CD4-positive, alpha-beta T cell treated with Interleukin-12 subunit alpha and Interleukin-12 subunit beta, for 1 hour (primary cell): ENCODE measurements around the gene GGA3.
"Not testable (repeated sequence)": the region's sequence is repeated elsewhere in the genome, so short reads cannot be mapped to it uniquely, and the experiment has no call there.

Experiments
- DNase-seq: peaks from one replicate; pipeline ENCODE4 v3.0.0-alpha.2; 2020

The GGA3 gene, protein sequence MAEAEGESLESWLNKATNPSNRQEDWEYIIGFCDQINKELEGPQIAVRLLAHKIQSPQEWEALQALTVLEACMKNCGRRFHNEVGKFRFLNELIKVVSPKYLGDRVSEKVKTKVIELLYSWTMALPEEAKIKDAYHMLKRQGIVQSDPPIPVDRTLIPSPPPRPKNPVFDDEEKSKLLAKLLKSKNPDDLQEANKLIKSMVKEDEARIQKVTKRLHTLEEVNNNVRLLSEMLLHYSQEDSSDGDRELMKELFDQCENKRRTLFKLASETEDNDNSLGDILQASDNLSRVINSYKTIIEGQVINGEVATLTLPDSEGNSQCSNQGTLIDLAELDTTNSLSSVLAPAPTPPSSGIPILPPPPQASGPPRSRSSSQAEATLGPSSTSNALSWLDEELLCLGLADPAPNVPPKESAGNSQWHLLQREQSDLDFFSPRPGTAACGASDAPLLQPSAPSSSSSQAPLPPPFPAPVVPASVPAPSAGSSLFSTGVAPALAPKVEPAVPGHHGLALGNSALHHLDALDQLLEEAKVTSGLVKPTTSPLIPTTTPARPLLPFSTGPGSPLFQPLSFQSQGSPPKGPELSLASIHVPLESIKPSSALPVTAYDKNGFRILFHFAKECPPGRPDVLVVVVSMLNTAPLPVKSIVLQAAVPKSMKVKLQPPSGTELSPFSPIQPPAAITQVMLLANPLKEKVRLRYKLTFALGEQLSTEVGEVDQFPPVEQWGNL

DNA sequence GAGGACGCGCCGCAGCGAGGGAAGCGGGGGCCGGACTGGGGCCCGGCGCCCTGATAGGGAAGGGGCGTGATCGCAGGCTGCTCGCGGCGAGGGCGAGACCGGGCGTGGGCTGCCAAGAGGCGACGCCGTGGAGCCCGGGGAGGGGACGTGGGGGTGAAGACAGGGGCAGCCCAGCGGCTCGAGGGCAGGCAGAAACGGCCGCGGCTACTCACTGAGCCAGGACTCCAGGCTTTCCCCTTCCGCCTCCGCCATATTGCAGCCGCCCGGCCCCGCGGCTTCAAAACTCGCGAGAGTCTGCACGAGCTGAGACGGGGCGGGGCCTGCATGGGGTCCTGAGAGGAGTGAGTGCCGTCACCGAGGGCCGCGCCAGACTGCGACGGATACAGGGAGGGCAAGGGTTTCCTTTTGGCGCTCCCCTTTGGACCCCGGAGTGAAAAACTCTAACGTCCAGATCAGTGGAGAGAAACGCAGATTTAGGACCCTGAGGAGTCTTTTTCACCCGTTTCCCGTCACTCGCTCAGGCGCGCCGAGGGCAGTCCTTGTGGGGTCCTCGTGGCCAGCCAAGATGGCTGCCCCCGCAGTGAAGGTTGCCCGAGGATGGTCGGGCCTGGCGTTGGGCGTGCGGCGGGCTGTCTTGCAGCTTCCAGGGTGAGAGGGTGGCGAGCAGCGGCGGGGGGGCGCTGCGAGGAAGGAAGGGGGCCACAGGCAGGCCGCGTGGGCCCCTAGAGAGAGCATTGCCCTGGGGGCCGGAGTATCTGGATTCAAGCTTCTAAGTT, at the start of gene GGA3, which contains the start of gene MRPS7:
TSS of gene GGA3 (minus strand) at position 271 of the 776 bp plus-strand sequence. CDS start at position 252, 19 bp downstream.
TSS of gene MRPS7 (plus strand) at position 544 of the 776 bp plus-strand sequence. CDS start at position 566, 22 bp downstream.
- DNase-seq: peak; percentile 96

DNA sequence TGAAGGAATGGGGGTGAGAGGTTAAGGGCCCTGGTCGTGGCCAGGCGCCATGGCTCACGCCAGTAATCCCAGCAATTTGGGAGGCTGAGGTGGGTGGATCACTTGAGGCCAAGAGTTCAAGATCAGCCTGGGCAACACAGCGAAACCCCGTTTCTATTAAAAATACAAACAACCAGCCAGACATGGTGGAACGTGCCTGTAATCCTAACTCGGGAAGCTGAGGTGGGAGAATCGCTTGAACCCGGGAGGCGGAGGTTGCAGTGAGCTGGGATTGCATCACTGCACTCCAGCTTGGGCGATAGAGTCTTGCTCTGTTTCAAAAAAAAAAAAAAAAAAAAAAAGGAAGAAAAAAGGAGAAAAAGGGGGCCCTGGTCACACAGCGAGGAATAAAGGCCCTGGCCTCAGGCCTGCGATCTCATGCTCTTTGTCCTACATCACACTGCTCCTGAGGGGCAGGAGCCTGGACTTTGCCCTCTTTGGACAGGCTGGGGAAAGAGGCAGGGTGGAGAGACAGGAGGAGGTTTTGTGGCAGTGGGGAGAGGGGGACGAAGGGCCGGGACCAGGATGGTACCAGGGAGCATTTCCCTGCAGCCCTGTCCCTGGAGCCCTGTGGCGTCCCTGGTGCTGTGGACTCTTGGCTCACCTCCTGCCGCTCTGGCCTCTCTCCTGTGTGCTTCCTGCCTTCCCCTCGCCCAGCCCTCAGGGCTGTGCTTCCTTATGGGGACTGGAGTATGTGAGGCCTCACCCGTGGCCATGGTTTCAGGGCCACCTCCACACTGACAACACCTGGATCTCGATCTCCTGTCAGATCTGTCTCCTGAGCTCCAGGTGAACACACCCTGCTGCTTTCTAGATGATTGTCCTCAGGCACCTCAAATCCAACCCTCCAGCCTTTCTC, 47.6 kb upstream of the GGA3 start:
- DNase-seq: no peak

DNA sequence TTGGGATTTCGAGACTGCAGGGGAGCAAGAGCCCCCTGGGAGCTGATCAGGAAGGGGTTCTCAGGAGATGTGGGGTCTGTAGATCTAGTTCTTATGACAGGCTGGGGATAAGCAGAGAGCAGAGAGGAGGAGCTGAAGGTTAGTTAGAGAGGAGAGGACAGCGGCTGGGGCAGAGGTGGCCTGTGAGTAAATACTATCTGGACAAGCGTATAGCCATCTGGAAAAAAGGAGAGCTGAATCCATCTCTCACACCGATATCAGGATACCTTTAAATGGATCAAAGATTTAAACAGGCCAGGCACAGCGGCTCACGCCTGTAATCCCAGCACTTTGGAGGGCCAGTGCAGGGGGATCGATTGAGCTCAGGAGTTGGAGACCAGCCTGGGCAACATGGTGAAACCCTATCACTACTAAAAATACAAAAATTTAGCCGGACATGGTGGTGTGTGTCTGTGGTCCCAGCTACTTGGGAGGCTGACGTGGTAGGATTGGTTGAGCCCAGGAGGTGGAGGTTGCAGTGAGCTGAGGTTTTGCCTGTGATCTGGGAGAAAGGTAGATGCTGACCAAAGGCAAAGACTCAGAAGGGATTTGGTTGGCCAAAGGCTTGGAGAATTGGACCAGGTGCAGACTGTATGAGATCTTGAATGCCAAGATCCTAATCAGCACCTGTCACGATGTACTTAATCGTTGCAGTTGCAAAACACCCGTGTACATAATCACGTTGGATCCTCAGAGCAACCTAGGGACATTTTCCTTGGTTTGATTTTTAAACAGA, 46.7 kb upstream of the GGA3 start:
- DNase-seq: no peak

DNA sequence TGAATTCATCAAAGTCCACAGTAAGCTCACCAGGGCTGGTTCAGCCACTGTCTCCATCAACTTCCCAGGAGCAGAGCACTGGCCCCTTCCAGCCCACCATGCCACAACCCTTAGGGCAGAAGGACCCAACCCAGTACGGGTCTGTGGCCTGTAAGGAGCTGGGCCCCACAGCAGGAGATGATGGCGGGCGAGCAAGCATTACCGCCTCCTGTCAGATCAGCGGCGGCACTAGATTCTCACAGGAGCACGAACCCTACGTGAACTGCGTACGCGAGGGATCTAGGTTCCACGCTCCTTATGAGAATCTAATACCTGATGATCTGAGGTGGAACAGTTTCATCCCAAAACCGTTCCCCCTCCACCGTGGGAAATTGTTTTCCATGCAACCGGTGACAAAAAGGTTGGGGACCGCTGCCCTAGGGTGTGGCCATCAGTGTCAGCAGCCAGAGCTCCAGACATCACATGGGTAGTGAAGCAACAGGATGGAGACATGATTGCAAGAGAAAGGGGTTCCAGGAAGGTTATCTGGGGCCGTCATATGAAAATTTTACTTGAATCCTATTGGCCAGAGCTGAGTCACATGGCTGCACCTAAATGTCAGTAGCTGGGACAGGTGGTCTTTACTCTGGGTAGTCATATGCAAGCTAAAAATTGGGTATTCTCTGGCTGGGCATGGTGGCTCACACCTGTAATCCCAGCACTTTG, 40.2 kb upstream of the GGA3 start:
- no peak for DNase-seq

DNA sequence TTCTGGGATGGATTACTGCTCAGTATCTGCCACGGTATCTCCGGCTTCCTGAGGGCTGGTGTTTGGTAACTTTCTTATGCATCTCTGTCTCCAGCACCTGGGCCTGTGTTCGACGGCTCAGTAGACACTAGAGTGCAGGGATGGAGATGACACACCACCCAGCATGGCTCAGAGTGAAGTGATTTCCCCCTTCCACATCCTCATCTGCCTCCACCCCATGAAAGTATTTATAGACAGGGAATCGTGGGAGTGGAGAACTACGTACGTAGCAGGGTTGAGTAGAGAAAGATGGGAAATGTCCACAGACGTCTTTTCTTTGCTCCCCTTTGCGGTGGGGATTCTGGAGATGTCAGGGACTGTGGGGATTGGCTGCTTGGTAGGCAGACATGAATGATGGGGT, 39.6 kb upstream of the GGA3 start:
- DNase-seq: no peak

DNA sequence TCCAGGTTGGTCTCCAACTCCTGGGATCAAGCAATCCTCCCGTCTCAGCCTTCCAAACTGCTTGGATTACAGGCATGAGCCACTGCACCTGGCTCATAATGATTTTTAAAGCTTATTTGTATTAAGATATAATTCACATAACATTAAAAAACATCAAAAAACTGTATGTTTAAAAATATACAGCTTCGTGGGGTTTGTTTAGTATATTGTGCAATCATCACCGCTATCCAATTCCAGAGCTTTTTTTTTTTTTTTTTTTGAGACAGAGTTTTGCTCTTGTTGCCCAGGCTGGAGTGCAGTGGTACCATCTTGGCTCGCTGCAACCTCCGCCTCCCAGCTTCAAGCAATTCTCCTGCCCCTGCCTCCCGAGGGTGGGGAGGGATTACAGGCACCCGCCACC, 38.9 kb upstream of the GGA3 start:
- DNase-seq: no peak

DNA sequence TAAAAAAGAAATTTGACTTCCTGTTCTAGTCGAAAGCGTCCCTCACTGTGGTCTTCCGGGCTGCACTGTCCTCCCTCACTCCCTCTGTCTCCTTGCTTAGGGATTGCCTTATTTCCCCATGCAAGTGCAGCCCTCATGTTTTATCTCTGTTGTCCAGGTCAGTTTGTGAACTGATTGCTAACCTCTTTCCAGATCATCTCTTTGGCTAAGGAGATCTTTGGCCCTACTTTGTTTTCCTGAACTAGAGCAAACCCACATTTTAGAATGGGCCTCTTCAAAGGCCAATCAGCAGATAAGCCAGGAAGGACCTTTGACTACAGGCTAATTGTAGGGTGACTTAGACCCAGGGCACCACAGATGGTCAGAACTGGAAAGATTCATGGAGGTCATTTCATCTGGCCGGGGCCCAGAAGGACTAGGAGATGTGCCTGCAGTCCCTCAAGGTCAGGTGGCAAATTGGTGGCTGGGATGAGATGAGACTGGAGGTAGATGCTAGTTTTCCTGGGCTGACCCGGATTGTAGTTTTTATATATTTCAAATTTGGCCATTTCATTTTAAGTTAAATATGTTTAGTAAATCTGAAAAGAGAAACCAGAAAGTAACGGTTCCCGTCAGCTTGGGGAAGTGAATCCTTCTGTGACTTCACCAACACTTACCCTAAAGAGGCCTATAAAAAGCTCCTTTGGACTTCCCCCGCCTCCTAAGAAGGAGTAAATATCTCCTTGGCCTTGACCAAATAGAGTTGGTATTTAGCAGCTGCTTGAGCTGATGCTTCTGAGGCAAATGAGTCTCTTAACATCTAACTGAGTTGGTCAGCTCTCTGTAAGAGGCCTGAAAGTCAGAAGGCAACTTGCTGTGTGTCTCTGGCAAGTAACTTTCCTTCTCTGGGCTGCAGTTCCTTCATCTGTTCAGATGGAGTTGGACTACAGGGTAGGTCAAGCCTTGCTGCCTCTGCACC, 34.1 kb upstream of the GGA3 start:
- DNase-seq: no peak

DNA sequence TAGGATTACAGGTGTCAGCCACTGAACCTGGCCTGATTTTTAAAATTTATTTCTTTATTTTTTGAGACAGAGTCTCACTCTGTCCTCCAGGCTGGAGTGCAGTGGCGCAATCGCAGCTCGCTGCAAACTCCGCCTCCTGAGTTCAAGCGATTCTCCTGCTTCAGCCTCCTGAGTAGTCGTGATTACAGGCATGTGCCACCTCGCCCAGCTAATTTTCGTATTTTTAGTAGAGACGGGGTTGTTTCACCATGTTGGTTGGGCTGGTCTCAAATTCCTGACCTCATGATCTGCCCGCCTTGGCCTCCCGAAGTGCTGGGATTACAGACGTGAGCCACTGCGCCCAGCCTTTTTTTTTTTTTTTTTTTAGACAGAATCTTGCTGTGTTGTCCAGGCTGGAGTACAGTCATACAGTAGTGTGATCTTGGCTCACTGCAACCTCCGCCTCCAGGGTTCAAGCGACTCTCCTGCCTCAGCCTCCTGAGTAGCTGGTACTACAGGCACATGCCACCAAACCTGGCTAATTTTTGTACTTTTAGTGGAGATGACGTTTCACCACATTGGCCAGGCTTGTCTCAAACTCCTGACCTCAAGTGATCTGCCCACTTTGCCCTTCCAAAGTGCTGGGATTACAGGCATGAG, 31.5 kb upstream of the GGA3 start:
- DNase-seq: not testable (repeated sequence)

DNA sequence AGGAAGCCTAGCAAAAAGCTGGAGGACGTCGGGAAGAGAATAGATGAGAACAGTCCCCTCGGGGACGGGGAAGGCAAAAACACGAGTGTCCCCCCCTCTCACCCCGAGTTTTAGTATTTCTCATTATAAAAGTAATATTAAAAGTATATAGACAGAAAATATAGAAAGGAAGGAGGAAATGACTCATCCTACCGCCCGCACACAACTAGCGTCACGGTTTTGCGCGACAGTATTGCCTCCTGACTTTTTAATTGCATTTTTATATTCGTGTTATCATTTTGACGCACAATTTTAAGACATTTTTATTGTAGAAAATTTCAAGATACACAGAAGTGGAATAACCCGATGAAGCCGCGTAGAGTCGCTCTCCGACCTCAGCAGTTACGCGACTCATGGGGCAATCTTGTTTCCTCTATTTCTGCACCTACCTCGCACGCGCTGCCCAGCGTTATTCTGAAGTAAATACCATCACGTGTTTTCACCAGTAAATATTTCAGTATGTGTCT, 28.5 kb upstream of the GGA3 start:
- DNase-seq: peak; percentile 63

DNA sequence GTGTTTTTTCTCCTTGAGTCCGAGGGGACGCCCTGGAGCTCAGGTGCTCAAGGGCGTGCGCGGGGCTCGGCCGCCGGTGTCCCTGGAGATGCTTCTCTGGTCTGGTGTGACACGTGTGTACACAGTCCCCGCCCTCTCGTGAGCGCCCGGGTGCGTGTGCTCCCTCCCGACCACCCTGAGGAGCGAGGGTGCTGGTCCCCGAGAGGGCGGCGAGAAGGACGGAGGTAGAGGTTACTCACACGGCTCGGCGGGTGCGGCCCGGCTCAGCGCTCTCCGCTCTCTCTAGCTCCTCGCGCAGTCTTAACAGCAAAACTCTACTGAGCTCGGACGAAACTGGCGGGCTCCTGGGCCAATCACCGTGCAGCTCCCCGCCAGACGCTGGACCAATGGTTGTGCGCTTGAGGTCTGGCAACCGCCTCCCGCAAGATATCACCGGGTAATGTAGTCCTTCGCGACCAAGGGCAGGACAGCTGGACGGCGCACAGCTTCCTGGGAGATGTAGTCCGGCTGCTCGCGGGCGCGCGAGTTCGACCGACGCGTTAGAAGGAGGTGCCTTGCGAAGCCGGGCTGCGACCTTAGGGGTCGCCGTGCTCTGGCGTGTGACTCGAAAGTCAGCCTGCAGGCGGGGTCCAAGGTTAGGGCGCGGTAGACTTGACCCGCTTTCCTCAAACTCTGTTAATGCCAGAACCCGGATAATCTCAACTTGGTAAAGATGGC, 27.9 kb upstream of the GGA3 start, which contains the start of gene SLC25A19:
TSS of gene SLC25A19 (minus strand) at position 319 of the 717 bp plus-strand sequence. CDS start 2,669 bp downstream, outside the sequence.
- DNase-seq: peak; percentile 97

DNA sequence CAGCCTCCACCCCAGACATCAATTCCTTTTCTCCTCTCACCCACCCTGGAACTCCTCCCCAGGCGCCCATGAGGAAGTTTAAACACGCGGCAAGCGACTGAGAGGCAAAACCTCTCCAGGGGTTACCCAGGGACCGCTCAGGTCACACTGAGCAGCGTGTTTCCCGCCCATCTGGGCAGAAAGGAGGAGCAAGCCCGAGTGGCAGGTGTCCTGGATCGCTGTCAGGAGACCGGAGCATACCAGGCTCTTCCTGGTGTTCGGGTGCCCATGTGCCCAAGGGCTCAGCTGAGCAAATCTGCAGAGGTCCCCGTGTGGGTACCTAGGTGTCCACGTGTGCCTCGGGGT, 27.3 kb upstream of the GGA3 start:
- DNase-seq: no peak

DNA sequence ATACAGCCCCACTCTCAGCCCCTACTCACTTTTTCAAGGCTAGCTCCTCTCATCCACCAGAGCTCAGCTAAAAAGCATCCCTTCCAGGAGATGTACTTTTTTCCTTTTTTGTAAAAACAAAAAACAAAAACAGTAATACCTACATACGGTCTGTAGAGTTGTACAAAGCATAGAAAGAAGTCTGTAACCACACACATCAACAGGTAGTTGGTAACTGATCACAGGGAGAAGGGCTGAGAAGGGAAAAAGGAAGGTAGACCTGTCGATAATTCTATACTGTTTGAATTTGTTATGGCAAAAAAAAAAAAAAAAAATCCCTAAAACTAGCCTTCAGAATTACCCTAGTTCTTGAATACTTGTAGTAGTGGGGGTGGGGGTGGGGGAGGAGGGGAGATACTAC, 27.0 kb upstream of the GGA3 start:
- no peak for DNase-seq

DNA sequence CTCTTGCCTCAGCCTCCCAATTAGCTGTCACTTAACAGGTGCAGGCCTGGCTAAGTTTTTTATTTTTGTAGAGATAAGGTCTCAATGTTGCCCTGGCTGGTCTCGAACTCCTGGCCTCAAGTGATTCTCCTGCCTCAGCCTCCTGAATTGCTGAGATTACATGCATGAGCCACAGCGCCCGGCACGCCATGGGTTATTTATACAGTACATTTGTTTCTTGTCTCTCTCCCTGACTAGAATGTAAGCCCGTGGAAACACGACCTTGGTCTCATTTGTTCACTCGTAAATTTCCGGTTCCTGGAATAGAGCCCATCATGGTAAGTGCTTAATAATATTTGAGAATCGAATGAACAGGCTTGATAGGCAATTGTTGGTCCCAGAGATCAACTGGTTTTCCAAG, 25.8 kb upstream of the GGA3 start:
- DNase-seq: no peak

DNA sequence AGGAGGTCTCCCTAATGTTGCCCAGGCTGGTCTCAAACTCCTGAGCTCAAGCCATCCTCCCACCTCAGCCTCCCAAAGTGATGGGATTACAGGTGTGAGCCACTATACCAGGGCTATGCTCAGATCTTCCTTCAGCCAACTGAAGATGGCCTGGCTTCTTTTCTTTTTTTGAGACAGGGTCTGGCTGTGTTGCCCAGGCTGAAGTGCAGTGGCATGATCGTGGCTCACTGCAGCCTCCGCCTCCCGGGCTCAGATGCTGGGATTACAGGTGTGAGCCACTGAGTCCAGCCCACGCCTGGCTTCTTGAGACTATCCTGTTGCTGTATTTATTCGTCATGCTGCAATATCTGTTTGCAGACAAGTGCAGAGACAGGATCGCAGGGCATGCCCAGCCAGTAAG, 23.7 kb upstream of the GGA3 start:
- DNase-seq: no peak

DNA sequence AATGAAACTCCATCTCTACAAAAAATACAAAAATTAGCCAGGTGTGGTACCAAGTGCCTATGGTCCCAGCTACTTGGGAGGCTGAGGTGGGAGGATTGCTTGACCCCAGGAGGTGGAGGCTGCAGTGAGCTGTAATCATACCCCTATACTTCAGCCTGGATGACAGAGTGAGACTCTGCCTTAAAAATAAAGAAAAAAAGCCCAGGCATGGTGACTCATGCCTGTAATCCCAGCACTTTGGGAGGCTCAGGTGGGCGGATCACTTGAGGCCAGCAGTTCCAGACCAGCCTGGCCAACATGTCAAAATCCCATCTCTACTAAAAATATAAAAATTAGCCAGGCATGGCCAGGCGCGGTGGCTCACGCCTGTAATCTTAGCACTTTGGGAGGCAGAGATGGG, 18.8 kb upstream of the GGA3 start:
- not testable (repeated sequence) for DNase-seq

DNA sequence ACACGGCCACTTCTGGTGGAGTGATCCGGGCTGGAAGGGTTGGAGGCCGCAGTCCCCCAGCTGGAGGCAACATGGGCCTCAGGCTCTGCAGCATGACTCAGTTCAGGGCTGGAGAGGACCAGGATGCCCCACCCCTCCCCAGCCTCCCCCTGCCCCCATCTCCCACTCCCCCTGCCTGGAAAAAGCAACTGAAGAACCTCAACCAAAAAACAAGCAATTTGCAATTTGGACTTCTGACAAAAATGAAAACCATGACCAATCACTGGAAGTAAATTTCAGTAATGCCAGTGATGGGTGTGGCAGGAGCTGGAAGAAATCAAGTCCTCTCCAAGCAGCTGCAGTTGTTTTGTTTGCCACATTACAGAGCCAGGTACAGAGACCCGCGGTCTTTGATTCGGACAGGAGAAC, 16.3 kb upstream of the GGA3 start:
- DNase-seq: no peak

DNA sequence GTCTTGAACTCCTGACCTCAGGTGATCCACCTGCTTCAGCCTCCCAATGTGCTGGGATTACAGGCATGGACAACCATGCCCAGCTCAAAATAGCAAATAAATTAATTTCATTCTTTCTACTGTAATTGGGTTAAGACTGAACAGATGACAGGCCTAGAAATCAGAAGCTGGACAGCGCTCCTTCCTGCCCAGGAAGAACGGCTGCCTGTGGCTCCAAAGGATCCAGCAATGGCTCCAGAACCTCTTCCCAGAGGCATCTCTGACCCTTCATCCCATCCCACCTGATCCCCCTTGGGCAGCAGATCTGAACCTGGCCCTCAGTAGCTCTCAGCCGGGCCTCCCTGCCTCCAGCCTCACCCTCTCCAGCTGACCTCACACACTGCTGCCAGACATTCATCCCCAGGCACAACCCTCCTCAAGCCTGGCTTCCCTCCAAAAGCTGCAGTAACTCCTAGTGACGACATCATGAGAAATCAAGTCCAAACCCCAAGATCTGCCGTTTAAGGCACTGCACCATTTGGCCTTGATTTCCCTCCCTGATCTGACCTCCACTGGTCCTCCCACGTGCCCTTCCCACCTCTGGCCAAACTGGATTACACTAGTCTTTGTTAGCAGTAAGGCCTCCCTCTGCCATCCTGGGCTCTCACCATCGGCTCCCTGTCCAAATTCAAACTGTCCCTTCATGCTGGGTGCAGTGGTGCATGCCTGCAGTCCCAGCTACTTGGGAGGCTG, 12.7 kb upstream of the GGA3 start:
- DNase-seq: no peak

DNA sequence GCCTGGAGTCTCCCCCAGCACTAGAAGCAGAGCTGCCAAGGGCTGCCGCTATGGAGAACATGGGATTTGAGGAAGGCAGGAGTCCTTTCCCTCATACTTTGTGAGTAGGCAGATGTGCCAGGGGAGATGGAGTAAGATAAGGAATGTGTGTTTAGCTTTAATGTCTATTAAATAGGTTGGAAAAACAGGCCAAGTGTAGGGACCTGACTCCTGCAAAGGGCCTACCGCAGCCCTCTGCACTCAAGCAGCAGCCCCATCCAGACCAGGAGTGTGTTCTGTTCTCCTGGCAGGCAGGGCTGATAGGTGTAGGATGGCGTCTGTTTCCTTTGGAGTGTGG, 11.4 kb upstream of the GGA3 start:
- no peak for DNase-seq
